Caco-2 (cell line): ENCODE data around the gene HLCS. TPM values are rescaled to one million over a fixed set of nuclear protein-coding genes. Genes with fewer than 3 reads are reported as not detected.

ENCODE experiments used
- BruUV-seq: library from RNA; stranded (reverse); fragments of 400-500 nt; replicated peaks from 2 replicates; lab custom pipeline; 2021; lab: Mats Ljungman, UMichigan
- CTCF ChIA-PET: fragments of 300-600 bp; sonication (Branson Sonifier 250); formaldehyde crosslinking; loops from one replicate; lab custom pipeline; 2022; ENCODE audit warnings: antibody characterized with exemption; lab: Charles Lee
- POLR2A ChIA-PET: fragments of 300-600 bp; sonication (Branson Sonifier 250); formaldehyde crosslinking; loops from one replicate; lab custom pipeline; 2022; ENCODE audit warnings: antibody characterized with exemption; lab: Charles Lee
- DNase-seq, 2 experiments: peaks; one replicate each; pipeline versions ENCODE4 v3.0.0 to v3.0.0-alpha.2; 2020 to 2022
- H3K27me3 ChIP-seq: replicated peaks from 2 replicates; pipeline ENCODE4 v1.6.0; 2011; ENCODE audit warnings: low read length; ENCODE audit not compliant: control insufficient read depth, insufficient read depth
- H3K36me3 ChIP-seq: 2 replicates; pipeline ENCODE4 v1.5.1; 2011; ENCODE audit warnings: low read length; ENCODE audit not compliant: control insufficient read depth, insufficient read depth
- H3K4me1 ChIP-seq: fragments of 250-450 bp; sonication (Bioruptor Pico); 2 replicates; pipeline ENCODE4 v1.5.1; 2020; ENCODE audit warnings: mild to moderate bottlenecking
- H3K4me3 ChIP-seq: 2 replicates; pipeline ENCODE4 v1.5.1; 2011; ENCODE audit warnings: low read depth, mild to moderate bottlenecking, control low read depth, low read length
- H3K9me3 ChIP-seq: fragments of 250-450 bp; sonication (Bioruptor Pico); 2 replicates; pipeline ENCODE4 v1.5.1; 2020; ENCODE audit warnings: mild to moderate bottlenecking, moderate library complexity
- H3K27ac Mint-ChIP-seq: one replicate; pipeline ENCODE4 v1.8.0; 2022; ENCODE audit warnings: mixed read lengths; ENCODE audit not compliant: unreplicated experiment
- H3K27me3 Mint-ChIP-seq: one replicate; pipeline ENCODE4 v1.8.0; 2022; ENCODE audit warnings: mixed read lengths; ENCODE audit not compliant: insufficient read depth, unreplicated experiment
- H3K36me3 Mint-ChIP-seq: one replicate; pipeline ENCODE4 v1.8.0; 2022; ENCODE audit warnings: mild to moderate bottlenecking, mixed read lengths; ENCODE audit not compliant: insufficient read depth, unreplicated experiment
- H3K4me1 Mint-ChIP-seq: one replicate; pipeline ENCODE4 v1.8.0; 2022; ENCODE audit warnings: low read depth, mixed read lengths; ENCODE audit not compliant: unreplicated experiment
- H3K4me3 Mint-ChIP-seq: one replicate; pipeline ENCODE4 v1.8.0; 2022; ENCODE audit warnings: mild to moderate bottlenecking, moderate library complexity, mixed read lengths; ENCODE audit not compliant: unreplicated experiment
- H3K9me3 Mint-ChIP-seq: one replicate; pipeline ENCODE4 v1.8.0; 2022; ENCODE audit warnings: mixed read lengths; ENCODE audit not compliant: unreplicated experiment
- CTCF ChIP-seq, 2 experiments: fragments of 200-600 bp in 1 of 2; IDR thresholded peaks; 1 replicate in 1 of 2; 2 replicates in 1 of 2; pipeline versions ENCODE4 v1.5.1 to v1.8.0; 2011 to 2022; ENCODE audit warnings: antibody characterized with exemption in 1 of 2, control low read depth in 1 of 2, inconsistent platforms in 1 of 2, low read depth in 1 of 2, low read length in 1 of 2, mild to moderate bottlenecking in 1 of 2, moderate library complexity in 1 of 2; ENCODE audit not compliant: insufficient read depth in 1 of 2, severe bottlenecking in 1 of 2, unreplicated experiment in 1 of 2
- intact Hi-C: fragments of 100-400 bp; cut with micrococcal nuclease; formaldehyde crosslinking; loops from one replicate; pipeline ENCODE4 v1.10.0; 2022; ENCODE audit not compliant: unreplicated experiment
- total RNA-seq: library from RNA; stranded (reverse); gene quantifications from 2 replicates; pipeline ENCODE4 v1.2.3, GENCODE V29; 2022

The HLCS gene
- total RNA-seq, 1 experiment from 2014 or later, result 26.2 TPM

- H3K9me3 Mint-ChIP-seq, result peaks cover 15% of the 10 kb centered on the region
- ChIA-PET POLR2A (interaction anchor here (0.5 kb wide), 2 partner anchors 96 to 123 kb away, joined by 4 read pairs; no protein-coding TSS in a partner anchor), CTCF (no interaction called here)
- H3K9me3 ChIP-seq, result 0 out of 2 replicates have a peak, but pooled peaks cover 3% of the 10 kb centered on the region
- intact Hi-C loops, result no loop called here
- H3K4me1 Mint-ChIP-seq, result peaks cover 8% of the 10 kb centered on the region
- H3K4me3 ChIP-seq, result no peak overlapping the region
- no peaks in the 10 kb centered on the region for H3K36me3 ChIP-seq
- H3K27me3 ChIP-seq, result no peaks in the 10 kb centered on the region
- BruUV-seq, result no TSS peak
- DNase-seq, result peak; percentile 25 to 60
- H3K4me1 ChIP-seq, result peaks cover 27% of the 10 kb centered on the region
- no peaks in the 10 kb centered on the region for H3K27me3 Mint-ChIP-seq
- H3K4me3 Mint-ChIP-seq, result no peak overlapping the region
- no peak overlapping the region for H3K27ac Mint-ChIP-seq
- H3K36me3 Mint-ChIP-seq, result no peaks in the 10 kb centered on the region
- TF ChIP-seq CTCF (IDR thresholded peaks at IDR 0.05; ENCODE audit: insufficient read depth in 1 of 2, low read depth in 1 of 2, low read length in 1 of 2, severe bottlenecking in 1 of 2, unreplicated experiment in 1 of 2), result no peak
These were observed 182.7 kb downstream of the HLCS start for GRCh38 chr21:36783612-36784374.

DNA sequence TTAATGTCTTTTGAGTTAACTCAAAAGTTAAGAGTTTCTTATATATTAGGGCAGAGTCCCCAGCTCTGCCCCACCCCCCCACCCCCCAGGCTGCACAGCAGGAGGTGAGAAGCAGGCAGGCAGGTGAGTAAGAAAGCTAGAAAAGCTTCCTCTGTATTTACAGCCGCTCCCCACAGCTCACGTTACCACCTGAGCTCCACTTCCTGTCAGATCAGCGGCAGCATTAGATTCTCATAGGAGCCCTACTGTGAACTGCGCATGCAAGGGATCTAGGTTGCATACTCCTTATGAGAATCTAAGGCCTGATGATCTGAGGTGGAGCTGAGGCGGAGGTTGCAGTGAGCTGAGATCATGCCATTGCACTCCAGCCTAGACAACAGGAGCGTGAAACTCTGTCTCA, 185.6 kb downstream of the HLCS start:
- H3K4me3 ChIP-seq, result no peak overlapping the region
- H3K27me3 Mint-ChIP-seq, result no peaks in the 10 kb centered on the region
- H3K27me3 ChIP-seq, result no peaks in the 10 kb centered on the region
- H3K9me3 ChIP-seq, result 0 out of 2 replicates have a peak, but pooled peaks cover 3% of the 10 kb centered on the region
- intact Hi-C loops, result no loop called here
- DNase-seq, result no peak
- BruUV-seq, result no TSS peak
- H3K27ac Mint-ChIP-seq, result no peak overlapping the region
- no peaks in the 10 kb centered on the region for H3K4me1 Mint-ChIP-seq
- no peak for TF ChIP-seq CTCF (IDR thresholded peaks at IDR 0.05; ENCODE audit: insufficient read depth in 1 of 2, low read depth in 1 of 2, low read length in 1 of 2, severe bottlenecking in 1 of 2, unreplicated experiment in 1 of 2)
- H3K36me3 Mint-ChIP-seq, result no peaks in the 10 kb centered on the region
- ChIA-PET POLR2A (no interaction called here), CTCF (no interaction called here)
- H3K9me3 Mint-ChIP-seq, result peaks cover 15% of the 10 kb centered on the region
- H3K36me3 ChIP-seq, result no peaks in the 10 kb centered on the region
- H3K4me1 ChIP-seq, result peaks cover 17% of the 10 kb centered on the region
- H3K4me3 Mint-ChIP-seq, result no peak overlapping the region

- H3K4me1 Mint-ChIP-seq, result no peaks in the 10 kb centered on the region
- no peaks in the 10 kb centered on the region for H3K36me3 Mint-ChIP-seq
- Histone ChIP-seq H3K4me1 (no peaks in the 10 kb centered on the region), H3K27me3 (no peaks in the 10 kb centered on the region), H3K9me3 (0 out of 2 replicates have a peak, but pooled peaks cover 3% of the 10 kb centered on the region), H3K4me3 (no peak overlapping the region), H3K36me3 (no peaks in the 10 kb centered on the region)
- intact Hi-C loops, result no loop called here
- no peak for TF ChIP-seq CTCF (IDR thresholded peaks at IDR 0.05; ENCODE audit: insufficient read depth in 1 of 2, low read depth in 1 of 2, low read length in 1 of 2, severe bottlenecking in 1 of 2, unreplicated experiment in 1 of 2)
- CTCF ChIA-PET, result interaction anchor here (1.6 kb wide), 1 partner anchor 147 kb away, joined by 3 read pairs; no protein-coding TSS in a partner anchor
- no peak overlapping the region for H3K4me3 Mint-ChIP-seq
- H3K9me3 Mint-ChIP-seq, result peaks cover 15% of the 10 kb centered on the region
- no TSS peak for BruUV-seq
- no peak for DNase-seq
- no peak overlapping the region for H3K27ac Mint-ChIP-seq
- POLR2A ChIA-PET, result no interaction called here
- no peaks in the 10 kb centered on the region for H3K27me3 Mint-ChIP-seq
These were observed 189.4 kb downstream of the HLCS start for GRCh38 chr21:36776981-36777617.
